Measurements from ENCODE around the gene DNAH11.

DNAH11 gene, protein sequence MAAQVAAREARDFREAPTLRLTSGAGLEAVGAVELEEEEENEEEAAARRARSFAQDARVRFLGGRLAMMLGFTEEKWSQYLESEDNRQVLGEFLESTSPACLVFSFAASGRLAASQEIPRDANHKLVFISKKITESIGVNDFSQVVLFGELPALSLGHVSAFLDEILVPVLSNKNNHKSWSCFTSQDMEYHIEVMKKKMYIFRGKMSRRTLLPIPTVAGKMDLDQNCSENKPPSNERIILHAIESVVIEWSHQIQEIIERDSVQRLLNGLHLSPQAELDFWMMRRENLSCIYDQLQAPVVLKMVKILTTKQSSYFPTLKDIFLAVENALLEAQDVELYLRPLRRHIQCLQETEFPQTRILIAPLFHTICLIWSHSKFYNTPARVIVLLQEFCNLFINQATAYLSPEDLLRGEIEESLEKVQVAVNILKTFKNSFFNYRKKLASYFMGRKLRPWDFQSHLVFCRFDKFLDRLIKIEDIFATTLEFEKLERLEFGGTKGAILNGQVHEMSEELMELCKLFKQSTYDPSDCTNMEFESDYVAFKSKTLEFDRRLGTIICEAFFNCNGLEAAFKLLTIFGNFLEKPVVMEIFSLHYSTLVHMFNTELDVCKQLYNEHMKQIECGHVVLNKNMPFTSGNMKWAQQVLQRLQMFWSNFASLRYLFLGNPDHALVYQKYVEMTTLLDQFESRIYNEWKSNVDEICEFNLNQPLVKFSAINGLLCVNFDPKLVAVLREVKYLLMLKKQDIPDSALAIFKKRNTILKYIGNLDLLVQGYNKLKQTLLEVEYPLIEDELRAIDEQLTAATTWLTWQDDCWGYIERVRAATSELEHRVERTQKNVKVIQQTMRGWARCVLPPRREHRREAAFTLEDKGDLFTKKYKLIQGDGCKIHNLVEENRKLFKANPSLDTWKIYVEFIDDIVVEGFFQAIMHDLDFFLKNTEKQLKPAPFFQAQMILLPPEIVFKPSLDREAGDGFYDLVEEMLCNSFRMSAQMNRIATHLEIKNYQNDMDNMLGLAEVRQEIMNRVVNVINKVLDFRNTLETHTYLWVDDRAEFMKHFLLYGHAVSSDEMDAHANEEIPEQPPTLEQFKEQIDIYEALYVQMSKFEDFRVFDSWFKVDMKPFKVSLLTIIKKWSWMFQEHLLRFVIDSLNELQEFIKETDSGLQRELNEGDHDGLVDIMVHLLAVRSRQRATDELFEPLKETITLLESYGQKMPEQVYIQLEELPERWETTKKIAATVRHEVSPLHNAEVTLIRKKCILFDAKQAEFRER (N-terminal part only)

DNA sequence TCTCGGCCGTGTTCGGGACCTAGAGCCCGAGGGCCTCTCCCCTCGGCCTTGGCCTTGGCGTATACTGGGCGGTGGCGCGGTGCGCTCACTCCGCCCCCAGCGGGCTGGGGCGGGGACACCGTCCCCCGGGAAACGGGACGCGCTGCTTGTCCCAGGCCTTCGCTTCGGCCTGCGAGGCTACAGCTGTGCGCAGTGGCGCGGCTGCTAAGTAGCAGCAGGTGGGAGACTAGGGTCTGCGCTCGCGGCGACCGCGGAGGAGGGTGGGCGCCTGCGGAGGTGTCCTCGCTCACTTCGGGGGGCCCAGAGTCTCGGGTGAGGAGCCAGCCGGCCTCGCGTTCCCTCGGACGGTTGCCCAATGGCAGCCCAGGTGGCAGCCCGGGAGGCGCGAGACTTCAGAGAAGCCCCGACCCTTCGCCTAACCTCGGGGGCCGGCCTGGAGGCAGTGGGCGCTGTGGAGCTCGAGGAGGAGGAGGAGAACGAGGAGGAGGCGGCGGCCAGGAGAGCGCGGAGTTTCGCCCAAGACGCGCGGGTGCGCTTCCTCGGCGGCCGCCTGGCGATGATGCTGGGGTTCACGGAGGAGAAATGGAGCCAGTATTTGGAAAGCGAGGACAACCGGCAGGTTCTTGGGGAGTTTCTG, at the start of gene DNAH11:
Gene DNAH11, plus strand, starts transcription at position 149 of the 637 bp plus-strand sequence. Its CDS starts 207 bp downstream, at position 356.
- peak within 1 kb of the TSS; percentile 1 for H3K4me3 ChIP-seq (ENCODE audit: low read depth, low read length)

DNA sequence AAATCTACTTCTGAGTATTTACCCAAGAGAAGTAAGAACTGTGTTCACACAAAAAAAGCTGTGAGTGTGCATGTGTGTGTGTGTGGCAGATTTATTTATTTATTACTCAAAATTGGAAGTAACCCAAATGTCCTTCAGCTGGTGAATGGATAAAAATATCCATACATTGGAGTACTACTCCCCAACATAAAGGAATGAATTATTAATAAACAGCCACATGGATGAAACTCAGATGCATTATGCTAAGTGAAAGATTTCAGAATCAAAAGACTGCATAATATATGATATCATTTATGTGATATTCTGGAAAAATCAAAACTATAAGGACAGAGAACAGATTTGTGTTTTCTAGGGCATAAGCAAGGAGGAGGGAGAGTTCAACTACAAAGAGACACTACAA, 47.1 kb upstream of the DNAH11 start:
- DNase-seq (ENCODE audit: low read depth): no peak
- no peak overlapping the region for H3K4me3 ChIP-seq (ENCODE audit: low read depth, low read length)
- TF ChIP-seq, protein P1, sequence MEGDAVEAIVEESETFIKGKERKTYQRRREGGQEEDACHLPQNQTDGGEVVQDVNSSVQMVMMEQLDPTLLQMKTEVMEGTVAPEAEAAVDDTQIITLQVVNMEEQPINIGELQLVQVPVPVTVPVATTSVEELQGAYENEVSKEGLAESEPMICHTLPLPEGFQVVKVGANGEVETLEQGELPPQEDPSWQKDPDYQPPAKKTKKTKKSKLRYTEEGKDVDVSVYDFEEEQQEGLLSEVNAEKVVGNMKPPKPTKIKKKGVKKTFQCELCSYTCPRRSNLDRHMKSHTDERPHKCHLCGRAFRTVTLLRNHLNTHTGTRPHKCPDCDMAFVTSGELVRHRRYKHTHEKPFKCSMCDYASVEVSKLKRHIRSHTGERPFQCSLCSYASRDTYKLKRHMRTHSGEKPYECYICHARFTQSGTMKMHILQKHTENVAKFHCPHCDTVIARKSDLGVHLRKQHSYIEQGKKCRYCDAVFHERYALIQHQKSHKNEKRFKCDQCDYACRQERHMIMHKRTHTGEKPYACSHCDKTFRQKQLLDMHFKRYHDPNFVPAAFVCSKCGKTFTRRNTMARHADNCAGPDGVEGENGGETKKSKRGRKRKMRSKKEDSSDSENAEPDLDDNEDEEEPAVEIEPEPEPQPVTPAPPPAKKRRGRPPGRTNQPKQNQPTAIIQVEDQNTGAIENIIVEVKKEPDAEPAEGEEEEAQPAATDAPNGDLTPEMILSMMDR (IDR thresholded peaks at IDR 0.05; ENCODE audit: low read depth, low read length, missing control alignments): no peak

More for the DNA sequence above, at the start of gene DNAH11:
- TF ChIP-seq, protein P1 (IDR thresholded peaks at IDR 0.05; ENCODE audit: low read depth, low read length, missing control alignments): no peak
- no peak for DNase-seq (ENCODE audit: low read depth)

DNA sequence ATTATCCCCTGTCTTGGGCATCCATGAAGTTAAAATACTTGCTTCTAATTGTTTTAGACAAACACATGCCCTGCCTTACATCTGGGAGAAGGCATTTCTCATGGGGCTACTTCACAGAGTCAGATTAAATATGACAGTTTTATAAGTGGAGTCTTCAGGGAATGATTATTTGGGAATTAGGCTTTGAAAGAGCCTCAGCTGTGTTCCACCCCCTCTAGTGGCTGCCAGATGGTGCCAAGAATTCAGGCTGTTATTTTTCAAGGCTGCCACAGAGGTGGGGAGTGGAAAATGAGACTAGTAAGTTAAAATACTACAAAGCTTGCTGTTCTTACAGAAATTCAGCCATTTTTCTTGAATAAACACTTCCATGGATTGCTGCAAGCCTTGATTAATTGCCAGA, 45.8 kb upstream of the DNAH11 start:
- H3K4me3 ChIP-seq (ENCODE audit: low read depth, low read length): no peak overlapping the region
- TF ChIP-seq, protein P1 (IDR thresholded peaks at IDR 0.05; ENCODE audit: low read depth, low read length, missing control alignments): peak; percentile 23
- no peak for DNase-seq (ENCODE audit: low read depth)

DNA sequence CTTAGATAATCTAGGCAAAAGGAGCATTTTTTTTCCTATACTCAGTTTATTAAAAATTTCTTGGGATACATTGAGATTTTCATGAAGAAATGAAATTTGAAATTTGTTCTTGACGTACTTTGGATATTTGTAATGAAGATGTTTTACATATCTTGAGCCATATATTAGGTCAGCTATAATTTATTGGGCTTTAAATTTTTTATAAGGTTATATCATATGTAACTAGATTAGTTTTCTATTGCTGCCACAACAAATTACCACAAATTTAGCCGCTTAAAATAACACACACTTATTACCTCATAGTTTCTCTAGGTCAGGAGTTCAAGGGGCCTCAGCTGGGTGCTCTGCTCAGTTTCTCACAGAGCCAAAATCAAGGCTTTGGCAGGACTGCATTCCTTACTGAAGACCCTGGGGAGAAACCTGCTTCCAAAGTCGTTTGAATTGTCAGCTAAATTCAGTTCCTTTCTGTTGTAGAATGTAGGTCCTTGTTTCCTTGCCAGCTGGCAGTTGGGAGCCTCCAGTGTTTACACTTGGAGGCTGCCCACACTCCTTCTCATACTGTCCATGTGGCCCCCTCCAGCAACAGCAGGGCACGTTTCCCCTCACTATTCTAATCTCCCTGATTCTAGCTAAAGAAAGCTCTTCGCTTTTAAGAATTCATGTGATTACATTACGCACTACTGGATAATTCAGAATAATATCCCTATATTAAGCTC, 42.6 kb upstream of the DNAH11 start:
- TF ChIP-seq, protein P1 (IDR thresholded peaks at IDR 0.05; ENCODE audit: low read depth, low read length, missing control alignments): no peak
- H3K4me3 ChIP-seq (ENCODE audit: low read depth, low read length): no peak overlapping the region
- no peak for DNase-seq (ENCODE audit: low read depth)

DNA sequence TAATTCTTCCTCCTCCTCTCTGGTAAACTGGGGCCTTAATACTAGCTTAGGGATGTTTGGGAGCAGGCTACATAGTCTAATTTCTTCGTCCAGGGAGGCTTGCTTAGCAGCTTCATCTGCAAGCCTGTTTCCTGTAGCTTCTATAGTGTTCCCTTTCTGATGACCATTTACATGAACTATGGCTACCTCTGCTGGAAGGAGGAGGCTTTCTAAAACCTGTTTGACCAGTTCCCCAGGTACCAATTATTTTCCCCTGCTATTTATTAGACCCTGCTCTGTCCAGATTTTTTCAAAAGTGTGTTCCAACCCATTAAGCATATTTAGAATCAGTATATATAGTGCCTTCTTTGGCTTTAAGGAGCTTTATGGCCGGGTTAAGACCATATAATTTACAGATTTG, 38.8 kb upstream of the DNAH11 start:
- no peak overlapping the region for H3K4me3 ChIP-seq (ENCODE audit: low read depth, low read length)
- DNase-seq (ENCODE audit: low read depth): no peak
- TF ChIP-seq, protein P1 (IDR thresholded peaks at IDR 0.05; ENCODE audit: low read depth, low read length, missing control alignments): no peak
